ENCODE measurements around the gene NGFR.

The NGFR gene

GRCh38 chr17:49469831-49470810 is 25.0 kb upstream of the NGFR start:
- no peak overlapping the region for H3K27ac ChIP-seq
- no peak for DNase-seq (ENCODE audit: low spot score)
- peak overlapping the region; percentile 62 for H3K4me3 ChIP-seq

DNA sequence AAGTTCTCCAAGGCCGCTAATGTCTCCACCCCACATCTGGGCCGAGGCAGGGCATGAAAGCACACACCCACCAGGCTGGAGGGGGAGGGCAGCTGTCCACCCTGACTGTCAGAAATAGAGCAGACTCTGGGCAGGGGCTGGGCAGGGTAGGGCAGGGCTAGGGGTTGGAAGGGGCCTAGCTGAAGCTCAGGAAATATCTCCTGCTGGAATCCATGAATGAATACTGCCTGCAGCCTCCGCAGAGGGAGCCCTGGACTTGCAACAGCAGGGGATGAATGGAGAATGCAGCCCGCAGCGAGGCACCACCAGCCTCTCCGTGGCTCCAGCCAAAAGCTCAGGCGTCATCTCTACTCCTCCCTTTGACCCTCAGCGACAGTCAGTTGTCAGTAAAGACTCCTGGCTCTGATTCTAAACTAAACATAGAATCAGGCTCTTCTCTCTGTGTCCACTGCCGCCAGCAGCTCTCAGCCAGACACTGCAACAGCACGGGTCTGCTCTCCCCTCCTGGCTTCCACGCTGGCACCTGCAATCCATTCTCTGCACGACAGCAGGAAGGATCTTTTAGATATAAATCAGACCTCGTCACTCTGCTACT is 23.9 kb upstream of the NGFR start:
- Histone ChIP-seq H3K4me3 (no peak overlapping the region), H3K27ac (peak overlapping the region in 1 of 2 donors; percentile 10)
- no peak for DNase-seq (ENCODE audit: low spot score)
- no peak for TF ChIP-seq CTCF (IDR thresholded peaks at IDR 0.05)

More at GRCh38 chr17:49469831-49470810, 25.0 kb upstream of the NGFR start:
- no peak for TF ChIP-seq CTCF (IDR thresholded peaks at IDR 0.05)

DNA sequence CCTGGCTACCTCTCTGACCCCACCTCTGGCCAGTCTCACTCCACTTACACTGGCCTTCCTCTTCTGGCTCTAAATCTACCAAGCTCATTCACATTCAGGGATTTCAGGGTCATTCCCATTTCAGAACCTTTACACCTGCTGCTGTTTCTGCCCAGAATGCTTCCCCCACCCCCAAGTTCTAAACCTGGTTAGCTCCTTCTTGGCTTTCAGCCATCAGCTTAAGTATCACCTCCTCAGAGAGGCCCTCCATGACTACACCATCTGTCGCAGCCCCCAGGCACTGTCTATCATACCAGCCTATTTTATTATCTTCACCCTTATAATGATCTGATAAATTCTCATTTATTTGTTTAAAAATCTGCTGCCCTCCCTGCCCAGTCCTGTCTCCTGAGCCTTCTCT is 23.3 kb upstream of the NGFR start:
- Histone ChIP-seq H3K4me3 (no peak overlapping the region), H3K27ac (no peak overlapping the region)
- no peak for DNase-seq (ENCODE audit: low spot score)
- TF ChIP-seq CTCF (IDR thresholded peaks at IDR 0.05) = no peak

- no peak for TF ChIP-seq CTCF (IDR thresholded peaks at IDR 0.05)
- Histone ChIP-seq H3K4me3 (no peak overlapping the region), H3K27ac (no peak overlapping the region)
- no peak for DNase-seq (ENCODE audit: low spot score)
Observed at GRCh38 chr17:49472527-49472926, 22.6 kb upstream of the NGFR start.

- Histone ChIP-seq H3K4me3 (no peak overlapping the region), H3K27ac (no peak overlapping the region)
- DNase-seq (ENCODE audit: low spot score) = no peak
- TF ChIP-seq CTCF (IDR thresholded peaks at IDR 0.05) = no peak
Observed at GRCh38 chr17:49473900-49474751, 21.0 kb upstream of the NGFR start.

GRCh38 chr17:49477709-49478108 is 17.4 kb upstream of the NGFR start:
- Histone ChIP-seq H3K27ac (no peak overlapping the region), H3K4me3 (no peak overlapping the region)
- no peak for DNase-seq (ENCODE audit: low spot score)
- no peak for TF ChIP-seq CTCF (IDR thresholded peaks at IDR 0.05)
